Panc1 (cell line): ENCODE data around the gene TMEM273.

Source experiments
- SIN3A ChIP-seq: IDR thresholded peaks from 2 replicates; pipeline ENCODE4 v1.6.1; 2012; ENCODE audit warnings: low read depth, mild to moderate bottlenecking, low read length, moderate library complexity, borderline replicate concordance; ENCODE audit not compliant: insufficient read depth
- TF ChIP-seq, protein P1 (sequence below): fragments of 450-650 bp; IDR thresholded peaks from 2 replicates; pipeline ENCODE4 v1.5.1; 2017; ENCODE audit warnings: mild to moderate bottlenecking
- TF ChIP-seq, protein P2 (sequence below), 2 experiments: IDR thresholded peaks; 2 replicates each; pipeline ENCODE4 v1.6.1; 2011 to 2012; ENCODE audit warnings: low read depth in 2 of 2, control low read depth in 1 of 2, low read length in 1 of 2, mild to moderate bottlenecking in 1 of 2, moderate library complexity in 1 of 2; ENCODE audit not compliant: insufficient read depth in 1 of 2

DNA sequence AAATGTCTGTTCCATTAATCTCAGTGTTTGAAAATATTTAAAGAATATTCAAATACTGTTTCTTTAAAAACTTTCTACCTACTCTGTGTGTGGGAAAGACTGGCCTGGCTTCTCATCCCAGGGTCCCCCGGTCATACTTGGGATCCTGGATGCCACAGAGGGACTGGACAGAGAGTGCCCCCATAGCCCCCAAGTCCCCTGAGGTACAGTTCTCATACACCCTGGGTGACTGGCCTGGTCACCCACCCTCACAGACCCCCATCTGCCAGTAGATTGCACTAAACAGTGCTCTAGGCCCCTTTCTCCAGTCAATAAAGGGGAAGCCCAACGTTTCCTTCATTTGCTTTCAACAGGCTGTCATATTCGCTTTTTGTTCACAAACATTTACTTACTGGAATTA, 3.0 kb downstream of the TMEM273 start:
- TF ChIP-seq, protein P1, sequence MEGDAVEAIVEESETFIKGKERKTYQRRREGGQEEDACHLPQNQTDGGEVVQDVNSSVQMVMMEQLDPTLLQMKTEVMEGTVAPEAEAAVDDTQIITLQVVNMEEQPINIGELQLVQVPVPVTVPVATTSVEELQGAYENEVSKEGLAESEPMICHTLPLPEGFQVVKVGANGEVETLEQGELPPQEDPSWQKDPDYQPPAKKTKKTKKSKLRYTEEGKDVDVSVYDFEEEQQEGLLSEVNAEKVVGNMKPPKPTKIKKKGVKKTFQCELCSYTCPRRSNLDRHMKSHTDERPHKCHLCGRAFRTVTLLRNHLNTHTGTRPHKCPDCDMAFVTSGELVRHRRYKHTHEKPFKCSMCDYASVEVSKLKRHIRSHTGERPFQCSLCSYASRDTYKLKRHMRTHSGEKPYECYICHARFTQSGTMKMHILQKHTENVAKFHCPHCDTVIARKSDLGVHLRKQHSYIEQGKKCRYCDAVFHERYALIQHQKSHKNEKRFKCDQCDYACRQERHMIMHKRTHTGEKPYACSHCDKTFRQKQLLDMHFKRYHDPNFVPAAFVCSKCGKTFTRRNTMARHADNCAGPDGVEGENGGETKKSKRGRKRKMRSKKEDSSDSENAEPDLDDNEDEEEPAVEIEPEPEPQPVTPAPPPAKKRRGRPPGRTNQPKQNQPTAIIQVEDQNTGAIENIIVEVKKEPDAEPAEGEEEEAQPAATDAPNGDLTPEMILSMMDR = no peak
- no peak for TF ChIP-seq SIN3A
- TF ChIP-seq, protein P2, sequence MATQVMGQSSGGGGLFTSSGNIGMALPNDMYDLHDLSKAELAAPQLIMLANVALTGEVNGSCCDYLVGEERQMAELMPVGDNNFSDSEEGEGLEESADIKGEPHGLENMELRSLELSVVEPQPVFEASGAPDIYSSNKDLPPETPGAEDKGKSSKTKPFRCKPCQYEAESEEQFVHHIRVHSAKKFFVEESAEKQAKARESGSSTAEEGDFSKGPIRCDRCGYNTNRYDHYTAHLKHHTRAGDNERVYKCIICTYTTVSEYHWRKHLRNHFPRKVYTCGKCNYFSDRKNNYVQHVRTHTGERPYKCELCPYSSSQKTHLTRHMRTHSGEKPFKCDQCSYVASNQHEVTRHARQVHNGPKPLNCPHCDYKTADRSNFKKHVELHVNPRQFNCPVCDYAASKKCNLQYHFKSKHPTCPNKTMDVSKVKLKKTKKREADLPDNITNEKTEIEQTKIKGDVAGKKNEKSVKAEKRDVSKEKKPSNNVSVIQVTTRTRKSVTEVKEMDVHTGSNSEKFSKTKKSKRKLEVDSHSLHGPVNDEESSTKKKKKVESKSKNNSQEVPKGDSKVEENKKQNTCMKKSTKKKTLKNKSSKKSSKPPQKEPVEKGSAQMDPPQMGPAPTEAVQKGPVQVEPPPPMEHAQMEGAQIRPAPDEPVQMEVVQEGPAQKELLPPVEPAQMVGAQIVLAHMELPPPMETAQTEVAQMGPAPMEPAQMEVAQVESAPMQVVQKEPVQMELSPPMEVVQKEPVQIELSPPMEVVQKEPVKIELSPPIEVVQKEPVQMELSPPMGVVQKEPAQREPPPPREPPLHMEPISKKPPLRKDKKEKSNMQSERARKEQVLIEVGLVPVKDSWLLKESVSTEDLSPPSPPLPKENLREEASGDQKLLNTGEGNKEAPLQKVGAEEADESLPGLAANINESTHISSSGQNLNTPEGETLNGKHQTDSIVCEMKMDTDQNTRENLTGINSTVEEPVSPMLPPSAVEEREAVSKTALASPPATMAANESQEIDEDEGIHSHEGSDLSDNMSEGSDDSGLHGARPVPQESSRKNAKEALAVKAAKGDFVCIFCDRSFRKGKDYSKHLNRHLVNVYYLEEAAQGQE (IDR thresholded peaks at IDR 0.05; ENCODE audit: insufficient read depth in 1 of 2, low read depth in 2 of 2, low read length in 1 of 2) = no peak
